Measurements from ENCODE around the gene EDC4. TPM values are rescaled to one million over a fixed set of nuclear protein-coding genes. Genes with fewer than 3 reads are reported as not detected.

EDC4 gene
- total and polyA plus RNA-seq, 12 donors = 25.8 to 46.8 (median 31.3) TPM

DNA sequence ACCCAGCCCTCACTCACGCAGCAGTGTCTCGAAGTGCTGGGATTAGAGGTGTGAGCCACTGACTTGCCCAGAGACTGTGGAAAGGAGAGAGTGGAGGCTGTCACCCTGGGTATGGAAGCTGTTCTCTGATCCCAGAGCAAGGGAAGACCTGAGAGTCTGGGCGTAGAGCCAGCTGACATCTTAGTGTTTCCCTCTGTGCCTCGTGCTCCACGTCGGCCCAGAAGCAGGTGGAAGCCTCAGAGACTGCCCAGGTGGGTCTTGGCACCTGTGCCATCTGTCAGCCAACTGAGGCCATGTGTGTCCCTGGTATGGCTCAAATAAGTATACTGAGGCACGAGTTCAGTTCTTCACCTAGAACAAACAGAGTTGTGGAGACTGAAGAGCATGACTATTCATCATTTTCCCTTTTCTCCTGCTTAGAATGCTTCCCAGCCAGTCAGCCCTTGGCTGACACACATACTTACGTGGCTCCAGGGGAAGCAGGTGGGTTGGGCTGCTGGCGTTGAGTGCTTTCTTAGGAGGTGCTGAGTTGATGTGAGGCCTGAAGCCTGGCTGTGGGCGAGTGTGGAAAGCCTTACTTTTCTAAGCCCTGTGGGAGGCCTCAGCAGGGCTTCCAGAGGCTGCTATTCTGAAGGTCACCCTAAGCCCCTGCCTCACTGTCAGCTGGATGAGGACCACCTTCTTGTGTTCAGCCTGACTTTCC is 50.7 kb downstream of the EDC4 start:
- no peaks in the 10 kb centered on the region for H3K9me3 ChIP-seq
- no peak for DNase-seq
- intact Hi-C loops (cut with DNase I) = loop anchor here in 4 of 10 donors (5.0 to 10.0 kb wide), 3 partner anchors 96 to 251 kb away; no protein-coding TSS in a partner anchor
- H3K4me1 ChIP-seq = peaks cover 5 to 88% (median 63%) of the 10 kb centered on the region in 9 donors
- peak in 3 of 8 donors; percentile 6 to 43 (median 35) for ATAC-seq
- H3K27ac ChIP-seq = peak overlapping the region in 1 of 10 donors; percentile 16
- peaks cover 0 to 45% (median 5%) of the 10 kb centered on the region in 9 donors for H3K36me3 ChIP-seq
- TF ChIP-seq, protein P1, sequence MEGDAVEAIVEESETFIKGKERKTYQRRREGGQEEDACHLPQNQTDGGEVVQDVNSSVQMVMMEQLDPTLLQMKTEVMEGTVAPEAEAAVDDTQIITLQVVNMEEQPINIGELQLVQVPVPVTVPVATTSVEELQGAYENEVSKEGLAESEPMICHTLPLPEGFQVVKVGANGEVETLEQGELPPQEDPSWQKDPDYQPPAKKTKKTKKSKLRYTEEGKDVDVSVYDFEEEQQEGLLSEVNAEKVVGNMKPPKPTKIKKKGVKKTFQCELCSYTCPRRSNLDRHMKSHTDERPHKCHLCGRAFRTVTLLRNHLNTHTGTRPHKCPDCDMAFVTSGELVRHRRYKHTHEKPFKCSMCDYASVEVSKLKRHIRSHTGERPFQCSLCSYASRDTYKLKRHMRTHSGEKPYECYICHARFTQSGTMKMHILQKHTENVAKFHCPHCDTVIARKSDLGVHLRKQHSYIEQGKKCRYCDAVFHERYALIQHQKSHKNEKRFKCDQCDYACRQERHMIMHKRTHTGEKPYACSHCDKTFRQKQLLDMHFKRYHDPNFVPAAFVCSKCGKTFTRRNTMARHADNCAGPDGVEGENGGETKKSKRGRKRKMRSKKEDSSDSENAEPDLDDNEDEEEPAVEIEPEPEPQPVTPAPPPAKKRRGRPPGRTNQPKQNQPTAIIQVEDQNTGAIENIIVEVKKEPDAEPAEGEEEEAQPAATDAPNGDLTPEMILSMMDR (IDR thresholded peaks at IDR 0.05) = no peak
- no peak overlapping the region for H3K4me3 ChIP-seq
- WGBS, 2 donors = 40 to 60% methylated on average over 10 of the region's 10 CpGs
- H3K27me3 ChIP-seq = no peaks in the 10 kb centered on the region

DNA sequence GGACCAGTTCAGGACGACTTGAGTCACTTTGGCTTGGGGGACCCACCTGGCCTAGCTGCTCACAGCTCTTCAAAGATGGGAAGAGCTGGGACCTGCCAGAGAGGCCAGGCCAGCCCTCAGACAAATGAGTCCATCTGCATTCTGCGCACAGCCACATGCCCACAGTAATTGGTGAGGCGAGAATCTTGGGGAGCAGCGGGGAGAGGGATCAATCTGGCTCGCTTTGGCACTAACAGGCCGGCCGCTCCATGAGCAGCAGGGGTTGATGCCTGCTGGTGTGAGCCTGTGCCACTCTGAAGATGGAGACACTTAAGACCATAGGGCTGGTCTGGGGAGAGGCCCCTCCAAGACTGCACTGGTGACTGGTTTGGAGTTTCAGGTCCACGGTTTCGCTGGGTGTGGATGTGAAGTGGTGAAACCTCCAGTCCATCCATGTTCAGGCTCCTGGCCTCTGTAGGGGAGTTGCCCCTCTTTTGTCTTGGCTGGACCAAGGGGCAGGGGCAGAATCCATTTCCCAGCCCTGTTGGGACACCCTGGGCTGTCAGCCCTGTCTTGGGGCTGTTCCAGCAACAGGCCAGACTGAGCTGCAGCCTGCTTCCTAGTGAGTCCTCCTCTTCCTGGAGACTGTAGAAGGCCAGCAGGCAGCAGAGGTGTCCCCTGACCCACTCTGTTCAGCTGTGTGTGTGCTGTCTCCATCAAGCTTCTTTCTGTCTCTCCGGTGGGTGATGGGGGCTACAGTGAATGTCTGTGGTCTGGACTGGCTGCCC is 51.5 kb downstream of the EDC4 start:
- H3K27ac ChIP-seq = no peak overlapping the region
- no peaks in the 10 kb centered on the region for H3K27me3 ChIP-seq
- no peaks in the 10 kb centered on the region for H3K9me3 ChIP-seq
- DNase-seq (no peak), ATAC-seq (no peak)
- 86 to 93% methylated on average over 10 of the region's 10 CpGs for WGBS, 2 donors
- peaks cover 0 to 49% (median 10%) of the 10 kb centered on the region in 9 donors for H3K36me3 ChIP-seq
- intact Hi-C loops (cut with DNase I) = loop anchor here in 4 of 10 donors (5.0 to 10.0 kb wide), 3 partner anchors 97 to 252 kb away; no protein-coding TSS in a partner anchor
- peaks cover 5 to 81% (median 58%) of the 10 kb centered on the region in 9 donors for H3K4me1 ChIP-seq
- no peak overlapping the region for H3K4me3 ChIP-seq
- TF ChIP-seq, protein P1 (IDR thresholded peaks at IDR 0.05) = no peak

DNA sequence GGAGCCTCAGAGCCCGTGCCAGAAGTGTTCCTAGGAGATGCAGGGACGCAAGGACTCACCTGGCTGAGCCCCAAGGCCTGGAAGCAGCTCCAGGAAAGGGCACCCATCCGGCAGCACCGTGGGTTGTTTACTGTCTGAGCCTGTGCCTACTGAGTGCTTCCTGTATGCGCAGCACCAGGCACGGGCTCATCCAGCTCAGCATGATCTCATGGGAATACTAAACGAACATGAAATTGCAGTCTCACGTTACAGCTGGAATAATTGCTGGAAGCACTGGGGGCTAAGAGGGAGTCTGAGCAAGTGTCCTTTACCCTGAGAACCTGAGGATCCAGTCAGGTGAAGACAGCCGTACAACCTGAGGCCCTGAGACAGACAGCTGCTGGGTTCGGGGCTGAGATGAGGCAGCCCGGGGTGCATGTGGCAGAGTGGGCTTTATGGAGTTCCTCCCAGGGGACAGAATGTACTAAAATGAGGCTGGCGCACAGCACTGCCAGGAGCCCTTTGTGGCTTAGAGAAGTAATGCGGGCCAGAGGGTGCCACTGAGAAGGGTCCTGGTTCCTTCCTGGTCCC is 53.4 kb downstream of the EDC4 start:
- ATAC-seq = peak in 1 of 8 donors; percentile 8
- Histone ChIP-seq H3K36me3 (peaks cover 0 to 65% (median 10%) of the 10 kb centered on the region in 9 donors), H3K27me3 (no peaks in the 10 kb centered on the region), H3K9me3 (no peaks in the 10 kb centered on the region), H3K4me3 (no peak overlapping the region), H3K4me1 (peaks cover 3 to 64% (median 44%) of the 10 kb centered on the region in 9 donors), H3K27ac (peak overlapping the region in 7 of 10 donors; percentile 15 to 58 (median 41))
- 46 to 58% methylated on average over 13 of the region's 13 CpGs for WGBS, 2 donors
- no peak for DNase-seq
- intact Hi-C loops (cut with DNase I) = loop anchor here in 8 of 10 donors (5.0 to 10.0 kb wide), 7 partner anchors 39 to 254 kb away; partner anchors contain the start of gene NRN1L (in 6 of the 8)
- TF ChIP-seq, protein P1 (IDR thresholded peaks at IDR 0.05) = no peak

Data from heart right ventricle (tissue), 16 donors.